ENCODE data around the gene SYT15. TPM values are rescaled to one million over a fixed set of nuclear protein-coding genes. Genes with fewer than 3 reads are reported as not detected.
"Not testable (repeated sequence)": the region's sequence is repeated elsewhere in the genome, so short reads cannot be mapped to it uniquely, and the experiment has no call there.

The SYT15 gene
- total RNA-seq, 2 donors from 2014 or later: 1.3 to 3.2 TPM

DNA sequence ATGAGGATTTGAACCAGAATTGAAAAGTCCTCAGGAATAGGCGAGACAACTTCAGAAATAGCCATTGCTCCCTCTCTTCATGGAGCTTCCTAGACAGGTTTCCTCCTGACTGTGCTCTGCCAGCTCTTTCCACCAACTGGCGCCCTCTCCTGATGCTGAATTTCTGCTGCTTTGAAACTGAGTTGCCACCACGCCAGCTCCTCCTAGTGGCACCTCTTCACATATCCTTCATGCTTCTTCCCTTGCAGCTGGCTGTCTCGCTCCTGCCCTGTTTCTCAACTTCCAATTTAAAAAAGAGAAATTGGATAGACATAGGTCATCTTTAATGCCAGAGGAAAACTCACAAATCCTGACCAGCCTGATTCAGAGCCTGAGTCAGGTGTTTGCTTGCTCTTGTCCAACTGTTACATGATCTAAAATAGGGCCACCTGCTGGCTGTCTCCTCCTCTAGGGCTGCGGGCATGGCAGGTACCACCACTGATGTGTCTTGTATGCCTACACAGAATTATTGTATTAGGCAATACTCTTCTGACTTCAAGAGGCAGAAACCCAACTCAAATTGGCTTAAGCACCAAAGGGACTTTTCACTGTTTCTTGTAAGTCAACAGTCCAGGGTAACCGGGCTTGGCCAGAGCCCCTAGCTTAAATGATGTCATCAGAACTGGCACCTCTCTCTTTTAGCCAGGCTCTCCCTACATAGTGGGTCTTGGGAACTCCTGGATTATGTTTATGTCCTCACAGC is 13.2 kb upstream of the SYT15 start:
- not testable (repeated sequence) for H3K9me3 ChIP-seq (ENCODE audit: control insufficient read depth, low read length); H3K36me3 Mint-ChIP-seq (ENCODE audit: low read depth); H3K27ac Mint-ChIP-seq; H3K27me3 Mint-ChIP-seq (ENCODE audit: insufficient read depth); H3K4me1 ChIP-seq (ENCODE audit: control insufficient read depth, insufficient read depth, low read length); H3K4me3 ChIP-seq (ENCODE audit: low read length); H3K4me3 Mint-ChIP-seq; H3K27me3 ChIP-seq (ENCODE audit: control insufficient read depth, insufficient read depth, low read length, poor library complexity, severe bottlenecking); H3K27ac ChIP-seq (ENCODE audit: low read depth, low read length); H3K9ac ChIP-seq (ENCODE audit: extremely low read depth, low read length, poor library complexity, severe bottlenecking); H3K4me1 Mint-ChIP-seq; H3K9me3 Mint-ChIP-seq; H3K36me3 ChIP-seq (ENCODE audit: control insufficient read depth, insufficient read depth, low read length)
- DNase-seq: peak; percentile 91
- 23 to 27% methylated on average over 3 to 4 of the region's 6 CpGs for WGBS, 2 experiments (ENCODE audit: insufficient coverage in 1 of 2, insufficient read length in 1 of 2)
- TF ChIP-seq, protein P1, sequence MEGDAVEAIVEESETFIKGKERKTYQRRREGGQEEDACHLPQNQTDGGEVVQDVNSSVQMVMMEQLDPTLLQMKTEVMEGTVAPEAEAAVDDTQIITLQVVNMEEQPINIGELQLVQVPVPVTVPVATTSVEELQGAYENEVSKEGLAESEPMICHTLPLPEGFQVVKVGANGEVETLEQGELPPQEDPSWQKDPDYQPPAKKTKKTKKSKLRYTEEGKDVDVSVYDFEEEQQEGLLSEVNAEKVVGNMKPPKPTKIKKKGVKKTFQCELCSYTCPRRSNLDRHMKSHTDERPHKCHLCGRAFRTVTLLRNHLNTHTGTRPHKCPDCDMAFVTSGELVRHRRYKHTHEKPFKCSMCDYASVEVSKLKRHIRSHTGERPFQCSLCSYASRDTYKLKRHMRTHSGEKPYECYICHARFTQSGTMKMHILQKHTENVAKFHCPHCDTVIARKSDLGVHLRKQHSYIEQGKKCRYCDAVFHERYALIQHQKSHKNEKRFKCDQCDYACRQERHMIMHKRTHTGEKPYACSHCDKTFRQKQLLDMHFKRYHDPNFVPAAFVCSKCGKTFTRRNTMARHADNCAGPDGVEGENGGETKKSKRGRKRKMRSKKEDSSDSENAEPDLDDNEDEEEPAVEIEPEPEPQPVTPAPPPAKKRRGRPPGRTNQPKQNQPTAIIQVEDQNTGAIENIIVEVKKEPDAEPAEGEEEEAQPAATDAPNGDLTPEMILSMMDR (conservative IDR thresholded peaks at IDR 0.05): peak; percentile 81

DNA sequence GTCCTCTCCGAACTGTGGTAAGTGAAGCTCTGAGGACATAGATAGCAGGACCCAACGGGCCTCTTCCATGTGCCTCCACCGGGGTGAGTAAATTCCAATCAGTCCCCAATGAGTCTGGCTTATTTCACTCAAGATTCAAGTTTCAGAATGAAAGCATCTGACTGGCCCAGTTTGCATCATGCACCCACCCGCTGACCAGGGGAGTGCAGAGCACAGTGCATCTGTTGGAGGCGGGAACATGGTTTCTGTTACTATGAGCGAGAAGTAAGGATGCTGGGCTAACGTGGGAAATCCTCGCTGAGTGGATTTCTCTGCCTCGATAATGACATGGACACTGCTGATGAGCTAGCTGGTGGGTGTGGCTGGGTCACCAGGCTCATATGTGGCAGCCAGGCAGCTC is 11.8 kb upstream of the SYT15 start:
- not testable (repeated sequence) for H3K36me3 ChIP-seq (ENCODE audit: control insufficient read depth, insufficient read depth, low read length); H3K4me1 Mint-ChIP-seq; H3K9me3 Mint-ChIP-seq; H3K27ac ChIP-seq (ENCODE audit: low read depth, low read length); H3K27ac Mint-ChIP-seq; H3K4me3 ChIP-seq (ENCODE audit: low read length); H3K9me3 ChIP-seq (ENCODE audit: control insufficient read depth, low read length); H3K4me3 Mint-ChIP-seq; H3K9ac ChIP-seq (ENCODE audit: extremely low read depth, low read length, poor library complexity, severe bottlenecking); H3K4me1 ChIP-seq (ENCODE audit: control insufficient read depth, insufficient read depth, low read length); H3K36me3 Mint-ChIP-seq (ENCODE audit: low read depth); H3K27me3 ChIP-seq (ENCODE audit: control insufficient read depth, insufficient read depth, low read length, poor library complexity, severe bottlenecking); DNase-seq; H3K27me3 Mint-ChIP-seq (ENCODE audit: insufficient read depth)
- 97% methylated on average over 2 of the region's 9 CpGs; no CpG with 5 or more reads in 1 of the 2 experiments for WGBS, 2 experiments (ENCODE audit: insufficient coverage in 1 of 2, insufficient read length in 1 of 2)

DNA sequence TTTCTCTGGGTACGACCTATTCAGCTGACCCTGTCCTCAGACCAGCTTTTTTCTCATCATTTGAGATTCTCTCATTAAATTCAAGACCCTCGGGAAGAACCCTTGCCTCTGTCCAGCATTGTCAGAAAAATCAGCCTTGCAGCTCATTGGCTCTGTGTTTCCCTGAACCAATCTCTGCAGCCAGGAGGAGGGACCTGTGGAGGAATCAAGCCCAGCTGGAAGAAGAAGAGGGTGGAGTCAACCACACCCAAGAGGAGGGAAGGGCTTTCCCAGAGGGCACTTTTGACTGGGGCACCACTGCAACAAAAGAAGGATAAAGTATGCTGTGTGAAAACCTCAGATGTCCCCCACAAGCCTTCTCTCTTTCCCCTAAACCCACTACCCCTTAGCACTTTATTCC is 8.3 kb upstream of the SYT15 start:
- not testable (repeated sequence) for H3K36me3 ChIP-seq (ENCODE audit: control insufficient read depth, insufficient read depth, low read length); H3K27me3 ChIP-seq (ENCODE audit: control insufficient read depth, insufficient read depth, low read length, poor library complexity, severe bottlenecking); H3K9ac ChIP-seq (ENCODE audit: extremely low read depth, low read length, poor library complexity, severe bottlenecking); H3K9me3 ChIP-seq (ENCODE audit: control insufficient read depth, low read length); H3K4me1 ChIP-seq (ENCODE audit: control insufficient read depth, insufficient read depth, low read length); H3K27me3 Mint-ChIP-seq (ENCODE audit: insufficient read depth); DNase-seq; H3K27ac Mint-ChIP-seq; H3K27ac ChIP-seq (ENCODE audit: low read depth, low read length); H3K4me3 Mint-ChIP-seq; H3K4me1 Mint-ChIP-seq; H3K4me3 ChIP-seq (ENCODE audit: low read length); H3K36me3 Mint-ChIP-seq (ENCODE audit: low read depth); H3K9me3 Mint-ChIP-seq
- WGBS, 2 experiments (ENCODE audit: insufficient coverage in 1 of 2, insufficient read length in 1 of 2): no CpG with 5 or more reads among the region's 2 CpGs

DNA sequence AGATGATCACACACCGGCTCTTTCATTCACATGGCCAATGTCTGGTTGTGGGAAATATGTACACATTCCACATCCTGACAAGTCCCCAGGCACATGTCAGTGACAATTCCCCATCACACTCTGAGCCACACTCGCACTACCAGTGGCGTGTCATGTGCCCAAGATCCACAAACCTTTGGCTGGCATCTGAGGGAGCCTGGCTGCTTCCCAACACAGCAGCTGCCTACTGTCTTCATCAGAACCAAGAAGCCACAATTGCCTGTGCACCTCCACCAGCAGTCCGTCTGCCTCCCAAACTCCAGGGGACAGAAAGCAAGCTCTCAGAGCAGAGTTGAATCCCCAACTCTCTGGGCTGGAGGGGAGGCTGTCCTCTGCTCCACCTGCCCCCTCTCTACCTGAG is 6.2 kb upstream of the SYT15 start:
- not testable (repeated sequence) for H3K27me3 ChIP-seq (ENCODE audit: control insufficient read depth, insufficient read depth, low read length, poor library complexity, severe bottlenecking); H3K9ac ChIP-seq (ENCODE audit: extremely low read depth, low read length, poor library complexity, severe bottlenecking); H3K4me1 ChIP-seq (ENCODE audit: control insufficient read depth, insufficient read depth, low read length); H3K27ac Mint-ChIP-seq; H3K27me3 Mint-ChIP-seq (ENCODE audit: insufficient read depth); H3K4me3 Mint-ChIP-seq; H3K9me3 Mint-ChIP-seq; H3K9me3 ChIP-seq (ENCODE audit: control insufficient read depth, low read length); H3K36me3 ChIP-seq (ENCODE audit: control insufficient read depth, insufficient read depth, low read length); H3K4me3 ChIP-seq (ENCODE audit: low read length); H3K36me3 Mint-ChIP-seq (ENCODE audit: low read depth); H3K4me1 Mint-ChIP-seq; H3K27ac ChIP-seq (ENCODE audit: low read depth, low read length)
- WGBS, 2 experiments (ENCODE audit: insufficient coverage in 1 of 2, insufficient read length in 1 of 2): 54% methylated on average over 3 of the region's 4 CpGs; no CpG with 5 or more reads in 1 of the 2 experiments
- DNase-seq: peak; percentile 32

DNA sequence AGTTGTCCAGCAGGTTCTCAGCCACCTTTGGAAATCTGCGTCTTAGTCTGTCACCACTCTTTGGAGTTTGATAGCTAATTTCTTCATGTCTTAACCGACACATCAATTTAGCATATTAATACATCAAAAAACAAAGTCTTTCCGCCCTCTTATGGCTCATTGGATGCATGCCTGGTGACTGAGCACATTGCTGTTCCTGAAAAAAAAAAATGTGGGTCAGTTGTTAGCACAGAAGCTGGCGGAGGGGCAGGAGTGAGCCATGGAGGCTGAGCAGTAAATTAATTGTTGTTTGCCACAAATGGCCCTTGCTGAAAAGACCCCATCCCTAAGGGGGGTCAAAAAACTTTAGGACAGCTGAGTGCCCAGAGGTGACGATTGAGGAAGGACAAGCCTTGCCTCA is 5.6 kb upstream of the SYT15 start:
- H3K27me3 ChIP-seq (ENCODE audit: control insufficient read depth, insufficient read depth, low read length, poor library complexity, severe bottlenecking); H3K36me3 Mint-ChIP-seq (ENCODE audit: low read depth); H3K4me3 ChIP-seq (ENCODE audit: low read length); H3K9me3 Mint-ChIP-seq; H3K27ac Mint-ChIP-seq; H3K4me1 Mint-ChIP-seq; H3K9me3 ChIP-seq (ENCODE audit: control insufficient read depth, low read length); H3K36me3 ChIP-seq (ENCODE audit: control insufficient read depth, insufficient read depth, low read length); H3K9ac ChIP-seq (ENCODE audit: extremely low read depth, low read length, poor library complexity, severe bottlenecking); H3K4me3 Mint-ChIP-seq; H3K4me1 ChIP-seq (ENCODE audit: control insufficient read depth, insufficient read depth, low read length); H3K27me3 Mint-ChIP-seq (ENCODE audit: insufficient read depth); H3K27ac ChIP-seq (ENCODE audit: low read depth, low read length): not testable (repeated sequence)
- 80 to 84% methylated on average over 1 to 3 of the region's 5 CpGs for WGBS, 2 experiments (ENCODE audit: insufficient coverage in 1 of 2, insufficient read length in 1 of 2)
- peak; percentile 44 for DNase-seq

DNA sequence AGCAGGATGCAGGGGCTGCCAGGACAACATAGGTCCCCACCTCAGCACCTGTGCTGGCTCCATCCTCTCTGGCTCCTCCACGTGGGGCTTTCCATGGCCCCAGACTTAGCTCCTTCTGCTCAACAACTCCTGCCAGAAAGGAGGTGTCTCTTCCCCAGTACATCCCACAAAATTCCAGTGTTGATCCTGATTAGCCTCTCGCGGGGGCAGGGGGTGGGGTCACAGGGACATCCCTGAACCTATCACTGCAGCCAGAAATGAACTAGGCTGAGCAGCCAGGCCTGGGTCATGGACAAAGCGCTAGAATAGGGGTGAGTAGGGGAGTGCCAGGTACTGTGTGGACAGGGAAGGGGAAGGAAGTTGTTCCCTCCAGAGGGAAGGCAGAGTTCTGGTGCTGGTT is 5.0 kb upstream of the SYT15 start:
- H3K27me3 ChIP-seq (ENCODE audit: control insufficient read depth, insufficient read depth, low read length, poor library complexity, severe bottlenecking); H3K27me3 Mint-ChIP-seq (ENCODE audit: insufficient read depth); H3K4me3 ChIP-seq (ENCODE audit: low read length); H3K27ac ChIP-seq (ENCODE audit: low read depth, low read length); H3K4me3 Mint-ChIP-seq; H3K4me1 ChIP-seq (ENCODE audit: control insufficient read depth, insufficient read depth, low read length); H3K9me3 Mint-ChIP-seq; H3K9ac ChIP-seq (ENCODE audit: extremely low read depth, low read length, poor library complexity, severe bottlenecking); H3K27ac Mint-ChIP-seq; H3K9me3 ChIP-seq (ENCODE audit: control insufficient read depth, low read length); H3K36me3 ChIP-seq (ENCODE audit: control insufficient read depth, insufficient read depth, low read length); H3K4me1 Mint-ChIP-seq; H3K36me3 Mint-ChIP-seq (ENCODE audit: low read depth): not testable (repeated sequence)
- DNase-seq: peak; percentile 50
- WGBS, 2 experiments (ENCODE audit: insufficient coverage in 1 of 2, insufficient read length in 1 of 2): 72% methylated on average over 2 of the region's 4 CpGs; no CpG with 5 or more reads in 1 of the 2 experiments

Measured in endodermal cell (in vitro differentiated cells).